ENCODE data around the gene TMEM179. TPM values are rescaled to one million over a fixed set of nuclear protein-coding genes. Genes with fewer than 3 reads are reported as not detected.

The TMEM179 gene
- total and polyA plus RNA-seq, 2 of the 13 experiments (the other 11 are each of a cell fraction or from before 2014, with no cell fraction given) = not detected

GRCh38 chr14:104547998-104548700 is 56.4 kb downstream of the TMEM179 start:
- Histone ChIP-seq H3K27me3 (ENCODE audit: control insufficient read depth in 1 of 2, insufficient read depth in 2 of 2, low read length in 2 of 2) (peaks cover 18 to 83% of the 10 kb centered on the region in 2 experiments), H3K9ac (ENCODE audit: insufficient read depth, low read depth, low read length) (no peak overlapping the region), H3K4me3 (replicated peaks in 1 of 3; ENCODE audit: insufficient read depth in 1 of 3, low read depth in 2 of 3, low read length in 3 of 3) (no peak overlapping the region), H4K20me1 (ENCODE audit: insufficient read depth, low read length) (peaks cover 3% of the 10 kb centered on the region; the same call in 1 of the 2 replicates), H3K36me3 (replicated peaks in 1 of 2; ENCODE audit: control insufficient read depth in 1 of 2, insufficient read depth in 2 of 2, low read length in 2 of 2) (no peaks in the 10 kb centered on the region), H2AFZ (ENCODE audit: low read length) (no peak overlapping the region), H3K4me2 (ENCODE audit: low read depth, low read length) (no peak overlapping the region), H3K27ac (ENCODE audit: extremely low read length, insufficient read depth, low read length) (no peak overlapping the region), H3K4me1 (ENCODE audit: insufficient read depth, low read length) (no peaks in the 10 kb centered on the region), H3K9me3 (ENCODE audit: low read length) (no peaks in the 10 kb centered on the region), H3K79me2 (ENCODE audit: insufficient read depth, low read length) (no peaks in the 10 kb centered on the region)
- WGBS (ENCODE audit: low lambda C conversion rate) = 25% methylated on average over 10 of the region's 14 CpGs
- FAIRE-seq = no peak
- CTCF ChIA-PET (ENCODE audit: low intra/inter-chr PET ratio, low total read pairs) = no interaction called here
- TF ChIP-seq CBX2 (IDR thresholded peaks at IDR 0.05; ENCODE audit: low read depth, low read length) (no peak), CBX2 (CRISPR knock-in tag; IDR thresholded peaks at IDR 0.05; ENCODE audit: low read depth) (no peak), SP4 (CRISPR knock-in tag; IDR thresholded peaks at IDR 0.05) (no peak), ZFP37 (CRISPR knock-in tag; IDR thresholded peaks at IDR 0.05; ENCODE audit: borderline replicate concordance) (no peak), NR2F6 (IDR thresholded peaks at IDR 0.05) (no peak), NR2F6 (CRISPR knock-in tag; IDR thresholded peaks at IDR 0.05) (no peak), ZSCAN29 (CRISPR knock-in tag; conservative IDR thresholded peaks at IDR 0.05) (no peak), E2F2 (CRISPR knock-in tag; IDR thresholded peaks at IDR 0.05; ENCODE audit: borderline replicate concordance) (no peak), KDM5A (IDR thresholded peaks at IDR 0.05; ENCODE audit: borderline replicate concordance, low read length) (no peak), CAMTA2 (CRISPR knock-in tag; IDR thresholded peaks at IDR 0.05; ENCODE audit: borderline replicate concordance) (no peak), MXD4 (CRISPR knock-in tag; IDR thresholded peaks at IDR 0.05) (no peak)
- TF ChIP-seq, protein P1, sequence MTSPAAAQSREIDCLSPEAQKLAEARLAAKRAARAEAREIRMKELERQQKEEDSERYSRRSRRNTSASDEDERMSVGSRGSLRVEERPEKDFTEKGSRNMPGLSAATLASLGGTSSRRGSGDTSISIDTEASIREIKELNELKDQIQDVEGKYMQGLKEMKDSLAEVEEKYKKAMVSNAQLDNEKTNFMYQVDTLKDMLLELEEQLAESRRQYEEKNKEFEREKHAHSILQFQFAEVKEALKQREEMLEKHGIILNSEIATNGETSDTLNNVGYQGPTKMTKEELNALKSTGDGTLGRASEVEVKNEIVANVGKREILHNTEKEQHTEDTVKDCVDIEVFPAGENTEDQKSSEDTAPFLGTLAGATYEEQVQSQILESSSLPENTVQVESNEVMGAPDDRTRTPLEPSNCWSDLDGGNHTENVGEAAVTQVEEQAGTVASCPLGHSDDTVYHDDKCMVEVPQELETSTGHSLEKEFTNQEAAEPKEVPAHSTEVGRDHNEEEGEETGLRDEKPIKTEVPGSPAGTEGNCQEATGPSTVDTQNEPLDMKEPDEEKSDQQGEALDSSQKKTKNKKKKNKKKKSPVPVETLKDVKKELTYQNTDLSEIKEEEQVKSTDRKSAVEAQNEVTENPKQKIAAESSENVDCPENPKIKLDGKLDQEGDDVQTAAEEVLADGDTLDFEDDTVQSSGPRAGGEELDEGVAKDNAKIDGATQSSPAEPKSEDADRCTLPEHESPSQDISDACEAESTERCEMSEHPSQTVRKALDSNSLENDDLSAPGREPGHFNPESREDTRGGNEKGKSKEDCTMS (CRISPR knock-in tag; conservative IDR thresholded peaks at IDR 0.05) = no peak
- POLR2A ChIA-PET = no interaction called here
- intact Hi-C loops (cut with micrococcal nuclease; ENCODE audit: unreplicated experiment) (no loop called here), in situ Hi-C loops (cut with HindIII; ENCODE audit: extremely low pct_ligation_motif_present, low pct_unique_long_range_greater_than_20kb) (no loop called here)
- ATAC-seq = no peak
- DNase-seq (ENCODE audit: low spot score) = no peak
- BruUV-seq (replicated peaks) = no TSS peak

All from HepG2 (cell line).